Ascending aorta (tissue), 2 donors: Measurements from ENCODE around the gene KLF2. TPM values are rescaled to one million over a fixed set of nuclear protein-coding genes. Genes with fewer than 3 reads are reported as not detected.

Experiments used
- DNase-seq, 2 donors: peaks; one replicate each; pipeline ENCODE4 v3.0.0-alpha.2; 2019; ENCODE audit warnings: low spot score in 2 of 2
- H3K27ac ChIP-seq, 2 donors: fragments of 200-600 bp; sonication (generic); one replicate each; pipeline ENCODE4 v1.5.1; 2016 to 2017; ENCODE audit warnings: mild to moderate bottlenecking in 1 of 2
- H3K27me3 ChIP-seq: fragments of 200-600 bp; sonication (generic); one replicate; pipeline ENCODE4 v1.5.1; 2017
- H3K36me3 ChIP-seq, 2 donors: fragments of 200-600 bp; sonication (generic); one replicate each; pipeline ENCODE4 v1.5.1; 2016
- H3K4me1 ChIP-seq, 2 donors: fragments of 200-600 bp; sonication (generic); one replicate each; pipeline ENCODE4 v1.5.1; 2016 to 2017; ENCODE audit warnings: mild to moderate bottlenecking in 1 of 2
- H3K4me3 ChIP-seq, 2 donors: fragments of 200-600 bp; sonication (generic); one replicate each; pipeline ENCODE4 v1.5.1; 2016 to 2017; ENCODE audit warnings: mild to moderate bottlenecking in 1 of 2
- H3K9me3 ChIP-seq, 2 donors: fragments of 200-600 bp; sonication (generic); one replicate each; pipeline ENCODE4 v1.5.1; 2016
- intact Hi-C: fragments of 100-400 bp; cut with DNase I; formaldehyde crosslinking; loops from one replicate; pipeline ENCODE4 v1.15.1; 2023
- total RNA-seq: library from RNA; depleted of rRNA; stranded (reverse); fragments of >200 nt; gene quantifications from one replicate; pipeline ENCODE4 v1.1.0, GENCODE V29; 2016
- TF ChIP-seq, protein P1 (sequence below), 3 experiments: fragments of 200-600 bp in 2 of 3; fragments of 450-650 bp in 1 of 3; sonication (generic) in 2 of 3; IDR thresholded peaks; one replicate each; pipeline ENCODE4 v1.5.1; 2016 to 2019; ENCODE audit warnings: antibody characterized with exemption in 3 of 3, mild to moderate bottlenecking in 1 of 3, moderate library complexity in 1 of 3

Gene KLF2
- total RNA-seq, 1 donor from 2014 or later: 281 TPM

DNA sequence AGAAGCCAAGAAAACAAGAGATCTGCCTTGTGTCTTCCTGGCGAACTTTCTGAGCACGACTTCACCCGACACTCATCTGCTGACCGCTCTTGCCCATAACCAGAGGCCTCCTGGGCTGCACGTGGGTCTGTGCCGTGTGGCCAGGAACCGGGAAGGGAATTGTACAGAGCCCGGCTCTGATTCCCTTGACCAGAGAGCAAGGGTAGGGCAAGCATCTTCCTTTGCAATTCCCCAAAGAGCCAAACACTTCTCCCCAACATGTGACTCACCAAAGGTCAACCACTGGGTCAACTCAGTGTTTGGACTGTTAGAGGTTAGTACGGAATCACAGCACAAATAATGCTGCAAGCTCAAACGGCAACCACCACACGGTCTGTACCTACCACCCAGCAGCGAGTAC is 48.9 kb downstream of the KLF2 start:
- TF ChIP-seq, protein P1, sequence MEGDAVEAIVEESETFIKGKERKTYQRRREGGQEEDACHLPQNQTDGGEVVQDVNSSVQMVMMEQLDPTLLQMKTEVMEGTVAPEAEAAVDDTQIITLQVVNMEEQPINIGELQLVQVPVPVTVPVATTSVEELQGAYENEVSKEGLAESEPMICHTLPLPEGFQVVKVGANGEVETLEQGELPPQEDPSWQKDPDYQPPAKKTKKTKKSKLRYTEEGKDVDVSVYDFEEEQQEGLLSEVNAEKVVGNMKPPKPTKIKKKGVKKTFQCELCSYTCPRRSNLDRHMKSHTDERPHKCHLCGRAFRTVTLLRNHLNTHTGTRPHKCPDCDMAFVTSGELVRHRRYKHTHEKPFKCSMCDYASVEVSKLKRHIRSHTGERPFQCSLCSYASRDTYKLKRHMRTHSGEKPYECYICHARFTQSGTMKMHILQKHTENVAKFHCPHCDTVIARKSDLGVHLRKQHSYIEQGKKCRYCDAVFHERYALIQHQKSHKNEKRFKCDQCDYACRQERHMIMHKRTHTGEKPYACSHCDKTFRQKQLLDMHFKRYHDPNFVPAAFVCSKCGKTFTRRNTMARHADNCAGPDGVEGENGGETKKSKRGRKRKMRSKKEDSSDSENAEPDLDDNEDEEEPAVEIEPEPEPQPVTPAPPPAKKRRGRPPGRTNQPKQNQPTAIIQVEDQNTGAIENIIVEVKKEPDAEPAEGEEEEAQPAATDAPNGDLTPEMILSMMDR (IDR thresholded peaks at IDR 0.05): no peak
- no peak overlapping the region for H3K27ac ChIP-seq
- no peaks in the 10 kb centered on the region for H3K27me3 ChIP-seq
- DNase-seq: no peak
- no peak overlapping the region for H3K4me3 ChIP-seq
- peaks cover 27 to 37% of the 10 kb centered on the region in 2 donors for H3K36me3 ChIP-seq
- intact Hi-C loops: no loop called here
- no peaks in the 10 kb centered on the region for H3K9me3 ChIP-seq
- H3K4me1 ChIP-seq: no peaks in the 10 kb centered on the region

- TF ChIP-seq, protein P1 (IDR thresholded peaks at IDR 0.05): no peak
- no peak overlapping the region for H3K4me3 ChIP-seq
- H3K4me1 ChIP-seq: no peaks in the 10 kb centered on the region
- peaks cover 27 to 37% of the 10 kb centered on the region in 2 donors for H3K36me3 ChIP-seq
- H3K9me3 ChIP-seq: no peaks in the 10 kb centered on the region
- H3K27me3 ChIP-seq: no peaks in the 10 kb centered on the region
- DNase-seq: no peak
- intact Hi-C loops: no loop called here
- no peak overlapping the region for H3K27ac ChIP-seq
Measured at GRCh38 chr19:16373989-16374388, 49.4 kb downstream of the KLF2 start.

DNA sequence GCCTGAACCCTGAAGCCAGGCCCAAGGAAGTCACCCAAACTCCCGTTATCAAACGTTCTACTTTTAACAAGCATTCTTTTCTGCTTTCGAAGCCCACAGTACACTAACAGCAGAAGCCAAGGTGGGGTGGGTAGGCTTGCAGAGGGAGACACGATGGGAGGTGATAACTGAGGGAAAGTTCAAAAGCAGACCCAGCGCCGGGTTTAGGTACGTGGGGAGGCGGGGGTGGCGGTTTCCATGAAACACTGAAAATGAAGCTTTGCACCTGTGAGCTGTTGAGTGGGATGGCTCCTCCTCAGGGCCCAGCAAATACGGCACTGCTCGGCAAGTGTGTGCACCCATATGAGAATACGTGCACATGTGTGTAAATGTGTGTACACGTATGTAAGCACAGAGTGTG is 49.8 kb downstream of the KLF2 start:
- H3K4me1 ChIP-seq: no peaks in the 10 kb centered on the region
- no peak overlapping the region for H3K27ac ChIP-seq
- TF ChIP-seq, protein P1 (IDR thresholded peaks at IDR 0.05): no peak
- H3K27me3 ChIP-seq: no peaks in the 10 kb centered on the region
- intact Hi-C loops: no loop called here
- no peak overlapping the region for H3K4me3 ChIP-seq
- H3K9me3 ChIP-seq: no peaks in the 10 kb centered on the region
- no peak for DNase-seq
- peaks cover 27 to 37% of the 10 kb centered on the region in 2 donors for H3K36me3 ChIP-seq

DNA sequence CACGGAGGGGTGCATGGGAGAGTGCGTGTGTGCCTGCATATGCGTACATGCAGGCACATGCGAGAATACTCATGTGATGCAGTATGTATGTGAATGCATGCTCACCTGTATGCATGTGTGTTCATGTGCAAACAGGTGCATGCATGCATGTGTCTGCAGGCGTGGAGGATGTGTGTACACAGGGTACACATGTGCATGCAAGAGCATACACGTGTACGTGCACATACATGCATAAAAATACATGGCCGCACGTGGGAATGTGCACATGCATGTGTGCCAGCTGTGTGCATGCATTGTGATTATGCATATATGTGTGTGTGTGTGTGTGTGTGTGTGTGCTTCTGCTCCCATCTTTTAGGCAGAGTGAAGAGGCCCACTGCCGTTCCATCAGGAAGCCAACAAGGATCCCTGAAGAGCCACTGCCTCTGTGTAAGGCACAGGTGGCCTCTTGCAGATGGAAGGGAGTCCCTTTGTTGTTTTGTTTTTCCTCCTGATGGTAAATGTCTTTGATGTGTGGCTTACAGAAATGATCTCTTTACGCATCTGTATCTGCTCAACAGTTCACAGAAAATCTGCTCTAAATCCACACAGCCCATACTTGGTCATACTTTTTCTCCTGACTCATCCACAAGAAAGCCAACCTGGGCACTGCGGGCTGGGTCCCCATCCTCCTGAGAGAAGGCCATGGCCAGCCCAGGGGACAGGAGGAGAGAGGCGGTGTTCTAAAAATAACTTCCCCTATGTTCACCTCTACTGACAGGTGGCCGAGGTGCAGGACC is 50.7 kb downstream of the KLF2 start:
- no peak for DNase-seq
- Histone ChIP-seq H3K36me3 (peaks cover 27 to 37% of the 10 kb centered on the region in 2 donors), H3K9me3 (no peaks in the 10 kb centered on the region), H3K27ac (no peak overlapping the region), H3K4me1 (no peaks in the 10 kb centered on the region), H3K27me3 (no peaks in the 10 kb centered on the region), H3K4me3 (no peak overlapping the region)
- intact Hi-C loops: no loop called here
- TF ChIP-seq, protein P1 (IDR thresholded peaks at IDR 0.05): no peak

- no peaks in the 10 kb centered on the region for H3K9me3 ChIP-seq
- no peak for DNase-seq
- no peak overlapping the region for H3K4me3 ChIP-seq
- TF ChIP-seq, protein P1 (IDR thresholded peaks at IDR 0.05): no peak
- H3K36me3 ChIP-seq: peaks cover 27 to 34% of the 10 kb centered on the region in 2 donors
- no peaks in the 10 kb centered on the region for H3K4me1 ChIP-seq
- no peak overlapping the region for H3K27ac ChIP-seq
- intact Hi-C loops: no loop called here
- H3K27me3 ChIP-seq: no peaks in the 10 kb centered on the region
Measured at GRCh38 chr19:16375936-16376185, 51.2 kb downstream of the KLF2 start.

DNA sequence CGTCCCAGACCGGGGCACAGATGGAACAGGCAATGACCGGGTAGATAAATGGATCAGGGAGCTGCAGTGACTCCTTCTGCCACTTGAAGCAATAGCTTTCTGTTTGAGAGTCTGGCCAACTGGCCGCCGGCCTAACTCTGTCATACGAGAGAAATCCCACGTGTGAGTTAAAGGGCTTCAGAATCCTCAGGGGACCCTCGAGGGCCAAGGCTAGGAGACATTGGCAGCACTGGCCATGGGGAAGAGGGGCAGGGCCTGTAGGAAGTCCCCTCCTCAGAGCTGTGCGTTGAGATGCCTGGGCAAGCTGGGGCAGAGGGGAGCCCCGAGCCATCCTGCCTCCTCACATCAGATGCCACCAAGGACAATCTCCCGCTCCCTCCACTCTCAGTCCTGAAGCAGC is 51.6 kb downstream of the KLF2 start:
- H3K36me3 ChIP-seq: peaks cover 27 to 31% of the 10 kb centered on the region in 2 donors
- intact Hi-C loops: no loop called here
- no peak overlapping the region for H3K27ac ChIP-seq

More for the DNA sequence above, 51.6 kb downstream of the KLF2 start:
- no peak overlapping the region for H3K4me3 ChIP-seq
- DNase-seq: no peak
- no peaks in the 10 kb centered on the region for H3K27me3 ChIP-seq
- peaks cover 2 to 4% of the 10 kb centered on the region in 2 donors for H3K4me1 ChIP-seq
- TF ChIP-seq, protein P1 (IDR thresholded peaks at IDR 0.05): no peak
- no peaks in the 10 kb centered on the region for H3K9me3 ChIP-seq
